ENCODE results near the gene KCNN2. TPM values are rescaled to one million over a fixed set of nuclear protein-coding genes. Genes with fewer than 3 reads are reported as not detected.

Gene KCNN2
- total and polyA plus RNA-seq, 2 experiments from 2014 or later, result not detected

GRCh38 chr5:114411380-114411931 is 49.6 kb downstream of the KCNN2 start:
- H3K4me2 ChIP-seq (ENCODE audit: unreplicated experiment), result no peak overlapping the region
- H3K27me3 ChIP-seq (replicated peaks; ENCODE audit: insufficient read depth), result peaks cover 11% of the 10 kb centered on the region; the same call in 1 of the 2 replicates
- H3K36me3 ChIP-seq (ENCODE audit: low read depth), result no peaks in the 10 kb centered on the region
- no peaks in the 10 kb centered on the region for H3K9me3 ChIP-seq (ENCODE audit: low read depth)
- no peak overlapping the region for H3K9ac ChIP-seq
- H3K27ac ChIP-seq, result no peak overlapping the region
- in situ Hi-C loops (cut with MboI), result no loop called here
- H3K4me3 ChIP-seq, result no peak overlapping the region
- no peaks in the 10 kb centered on the region for H3K79me2 ChIP-seq (ENCODE audit: insufficient read depth)
- H3K9me2 ChIP-seq (ENCODE audit: insufficient read depth), result no peaks in the 10 kb centered on the region
- no peak for TF ChIP-seq EZH2 (IDR thresholded peaks at IDR 0.05; ENCODE audit: insufficient read depth, poor library complexity, severe bottlenecking)
- TF ChIP-seq EZH2phosphoT487 (IDR thresholded peaks at IDR 0.05; ENCODE audit: insufficient read depth, low read depth), result no peak
- 17 to 27% methylated on average over 3 of the region's 3 CpGs for WGBS, 2 experiments (ENCODE audit: low coverage in 1 of 2, low lambda C conversion rate in 2 of 2, missing lambda C conversion rate in 2 of 2)
- no peak overlapping the region for H2AFZ ChIP-seq
- H4K20me1 ChIP-seq (ENCODE audit: insufficient read depth), result no peaks in the 10 kb centered on the region
- H3K4me1 ChIP-seq (ENCODE audit: insufficient read depth), result peaks cover 4% of the 10 kb centered on the region; the same call in 1 of the 2 replicates
- peaks cover 5% of the 10 kb centered on the region; the same call in 1 of the 2 replicates for H3F3A ChIP-seq (ENCODE audit: insufficient read depth)
- DNase-seq, result peak; percentile 1

DNA sequence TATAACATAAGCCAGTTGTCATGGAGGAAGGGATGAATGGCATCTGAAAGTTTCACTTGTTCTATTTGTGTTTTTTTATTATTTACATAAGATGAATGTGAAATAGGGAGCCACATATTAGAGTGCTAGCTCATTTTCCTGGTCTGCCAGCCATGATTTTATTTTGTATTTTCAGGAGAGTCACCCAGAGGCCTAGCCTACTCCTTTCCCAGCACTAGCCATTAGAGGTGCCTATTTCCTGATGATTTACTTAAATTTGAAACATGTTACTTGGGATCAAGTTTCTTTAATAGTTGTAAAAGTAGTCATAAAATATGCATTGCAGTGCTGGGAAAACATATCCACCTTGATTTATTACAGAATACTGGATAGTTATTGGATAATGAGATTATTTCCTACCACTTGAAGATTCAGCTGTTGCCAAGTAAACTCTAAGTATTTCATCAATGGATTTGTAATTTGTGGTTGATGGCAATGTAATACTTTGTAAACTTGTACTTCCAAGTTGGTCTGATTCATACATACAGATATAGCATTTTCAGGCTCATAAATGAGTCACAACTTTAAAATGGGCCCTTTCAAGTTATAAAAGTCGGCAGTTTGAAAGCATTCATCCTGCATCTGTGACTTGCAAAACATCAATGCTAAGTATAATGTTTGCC is 50.8 kb downstream of the KCNN2 start:
- H3F3A ChIP-seq (ENCODE audit: insufficient read depth), result peaks cover 5% of the 10 kb centered on the region; the same call in 1 of the 2 replicates
- in situ Hi-C loops (cut with MboI), result no loop called here
- H3K4me3 ChIP-seq, result no peak overlapping the region
- H3K27ac ChIP-seq, result no peak overlapping the region
- H4K20me1 ChIP-seq (ENCODE audit: insufficient read depth), result no peaks in the 10 kb centered on the region
- peaks cover 11% of the 10 kb centered on the region; the same call in 1 of the 2 replicates for H3K27me3 ChIP-seq (replicated peaks; ENCODE audit: insufficient read depth)
- no peaks in the 10 kb centered on the region for H3K79me2 ChIP-seq (ENCODE audit: insufficient read depth)
- H3K4me1 ChIP-seq (ENCODE audit: insufficient read depth), result peaks cover 4% of the 10 kb centered on the region; the same call in 1 of the 2 replicates
- TF ChIP-seq EZH2 (IDR thresholded peaks at IDR 0.05; ENCODE audit: insufficient read depth, poor library complexity, severe bottlenecking) (no peak), EZH2phosphoT487 (IDR thresholded peaks at IDR 0.05; ENCODE audit: insufficient read depth, low read depth) (no peak)
- peak; percentile 60 for DNase-seq
- H3K36me3 ChIP-seq (ENCODE audit: low read depth), result no peaks in the 10 kb centered on the region
- WGBS, 2 experiments (ENCODE audit: low coverage in 1 of 2, low lambda C conversion rate in 2 of 2, missing lambda C conversion rate in 2 of 2), result 0 to 5% methylated on average over 1 of the region's 1 CpG
- H2AFZ ChIP-seq, result no peak overlapping the region
- H3K9ac ChIP-seq, result no peak overlapping the region
- no peak overlapping the region for H3K4me2 ChIP-seq (ENCODE audit: unreplicated experiment)
- H3K9me3 ChIP-seq (ENCODE audit: low read depth), result no peaks in the 10 kb centered on the region
- H3K9me2 ChIP-seq (ENCODE audit: insufficient read depth), result no peaks in the 10 kb centered on the region

DNA sequence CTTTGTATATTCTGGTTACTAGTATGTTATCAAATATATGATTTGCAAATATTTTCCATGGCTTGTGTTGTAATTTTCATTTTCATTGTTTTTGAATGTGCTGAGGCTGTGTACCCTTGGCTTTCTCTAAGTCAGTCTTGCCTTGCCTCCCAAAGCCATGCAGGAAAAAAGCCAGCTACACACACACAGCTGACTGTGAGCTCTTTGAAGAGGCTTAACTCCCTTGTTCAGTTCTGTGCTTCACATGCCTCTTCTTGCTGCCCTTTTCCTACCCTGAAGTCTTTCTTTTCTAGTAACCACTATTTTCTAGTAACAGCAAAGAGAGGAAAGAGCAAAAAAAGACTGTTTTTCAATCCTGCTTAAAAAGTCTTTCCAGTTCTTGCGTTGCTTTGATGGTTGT is 53.9 kb downstream of the KCNN2 start:
- Histone ChIP-seq H3K4me1 (ENCODE audit: insufficient read depth) (peaks cover 4% of the 10 kb centered on the region; the same call in 1 of the 2 replicates), H3K27me3 (replicated peaks; ENCODE audit: insufficient read depth) (peaks cover 11% of the 10 kb centered on the region; the same call in 1 of the 2 replicates), H3K9ac (no peak overlapping the region), H4K20me1 (ENCODE audit: insufficient read depth) (no peaks in the 10 kb centered on the region), H3K36me3 (ENCODE audit: low read depth) (no peaks in the 10 kb centered on the region), H3K9me2 (ENCODE audit: insufficient read depth) (no peaks in the 10 kb centered on the region), H3K79me2 (ENCODE audit: insufficient read depth) (no peaks in the 10 kb centered on the region), H3K27ac (no peak overlapping the region), H2AFZ (no peak overlapping the region), H3F3A (ENCODE audit: insufficient read depth) (peaks cover 5% of the 10 kb centered on the region; the same call in 1 of the 2 replicates), H3K4me2 (ENCODE audit: unreplicated experiment) (no peak overlapping the region), H3K9me3 (ENCODE audit: low read depth) (no peaks in the 10 kb centered on the region), H3K4me3 (no peak overlapping the region)
- TF ChIP-seq EZH2 (IDR thresholded peaks at IDR 0.05; ENCODE audit: insufficient read depth, poor library complexity, severe bottlenecking) (no peak), EZH2phosphoT487 (IDR thresholded peaks at IDR 0.05; ENCODE audit: insufficient read depth, low read depth) (no peak)
- WGBS, 2 experiments (ENCODE audit: low coverage in 1 of 2, low lambda C conversion rate in 2 of 2, missing lambda C conversion rate in 2 of 2), result 18 to 27% methylated on average over 1 of the region's 1 CpG
- no peak for DNase-seq
- in situ Hi-C loops (cut with MboI), result no loop called here

- Histone ChIP-seq H3K9me2 (ENCODE audit: insufficient read depth) (no peaks in the 10 kb centered on the region), H3K27ac (no peak overlapping the region), H4K20me1 (ENCODE audit: insufficient read depth) (no peaks in the 10 kb centered on the region), H3K4me2 (ENCODE audit: unreplicated experiment) (no peak overlapping the region), H2AFZ (no peak overlapping the region), H3K27me3 (replicated peaks; ENCODE audit: insufficient read depth) (peaks cover 11% of the 10 kb centered on the region; the same call in 1 of the 2 replicates), H3K36me3 (ENCODE audit: low read depth) (no peaks in the 10 kb centered on the region), H3K4me3 (no peak overlapping the region), H3K9ac (no peak overlapping the region), H3K4me1 (ENCODE audit: insufficient read depth) (peaks cover 4% of the 10 kb centered on the region; the same call in 1 of the 2 replicates), H3F3A (ENCODE audit: insufficient read depth) (peaks cover 5% of the 10 kb centered on the region; the same call in 1 of the 2 replicates), H3K9me3 (ENCODE audit: low read depth) (no peaks in the 10 kb centered on the region), H3K79me2 (ENCODE audit: insufficient read depth) (no peaks in the 10 kb centered on the region)
- in situ Hi-C loops (cut with MboI), result no loop called here
- TF ChIP-seq EZH2 (IDR thresholded peaks at IDR 0.05; ENCODE audit: insufficient read depth, poor library complexity, severe bottlenecking), result no peak
- TF ChIP-seq EZH2phosphoT487 (IDR thresholded peaks at IDR 0.05; ENCODE audit: insufficient read depth, low read depth), result no peak
- WGBS, 2 experiments (ENCODE audit: low coverage in 1 of 2, low lambda C conversion rate in 2 of 2, missing lambda C conversion rate in 2 of 2), result 20 to 24% methylated on average over 4 of the region's 4 CpGs
- no peak for DNase-seq
Observed at GRCh38 chr5:114416254-114416653, 54.4 kb downstream of the KCNN2 start.

Measured in GM23248 (cell line).